ES-I3 (cell line): Measurements from ENCODE around the gene TRIM62.

Experiments used
- H3K36me3 ChIP-seq: 2 replicates; pipeline ENCODE4 v1.6.1; 2013; ENCODE audit warnings: mild to moderate bottlenecking, low read length, control low read depth, moderate library complexity; ENCODE audit not compliant: insufficient read depth
- H3K4me1 ChIP-seq: 2 replicates; pipeline ENCODE4 v1.6.1; 2013; ENCODE audit warnings: mild to moderate bottlenecking, control low read depth, low read length; ENCODE audit not compliant: insufficient read depth
- H3K9ac ChIP-seq: 2 replicates; pipeline ENCODE4 v1.6.1; 2013; ENCODE audit warnings: low read depth, mild to moderate bottlenecking, low read length, moderate library complexity
- H3K9me3 ChIP-seq: 2 replicates; pipeline ENCODE4 v1.6.1; 2013; ENCODE audit warnings: mild to moderate bottlenecking, low read length, moderate library complexity; ENCODE audit not compliant: control insufficient read depth, insufficient read depth

TRIM62 gene

GRCh38 chr1:33181921-33182341 lies at the start of gene TRIM62:
TSS of gene TRIM62 (minus strand) at chr1:33182043. CDS start at chr1:33181432, 611 bp downstream.
- no peaks in the 10 kb centered on the region for H3K9me3 ChIP-seq
- H3K36me3 ChIP-seq: no peaks in the 10 kb centered on the region
- H3K4me1 ChIP-seq: peaks cover 10% of the 10 kb centered on the region
- peak within 1 kb of the TSS; percentile 65; the same call in 1 of the 2 replicates for H3K9ac ChIP-seq

- Histone ChIP-seq H3K36me3 (no peaks in the 10 kb centered on the region), H3K9ac (no peak overlapping the region), H3K9me3 (no peaks in the 10 kb centered on the region), H3K4me1 (peaks cover 11% of the 10 kb centered on the region)
Observed at GRCh38 chr1:33231166-33231565, 49.3 kb upstream of the TRIM62 start.

- no peaks in the 10 kb centered on the region for H3K9me3 ChIP-seq
- H3K9ac ChIP-seq: no peak overlapping the region
- H3K4me1 ChIP-seq: peaks cover 2% of the 10 kb centered on the region; the same call in 1 of the 2 replicates
- no peaks in the 10 kb centered on the region for H3K36me3 ChIP-seq
Observed at GRCh38 chr1:33228935-33229487, 47.2 kb upstream of the TRIM62 start.

GRCh38 chr1:33225586-33225985 lies 43.7 kb upstream of the TRIM62 start:
- H3K9ac ChIP-seq: no peak overlapping the region
- H3K9me3 ChIP-seq: no peaks in the 10 kb centered on the region
- peaks cover 2% of the 10 kb centered on the region; the same call in 1 of the 2 replicates for H3K4me1 ChIP-seq
- no peaks in the 10 kb centered on the region for H3K36me3 ChIP-seq

- Histone ChIP-seq H3K4me1 (peaks cover 14% of the 10 kb centered on the region; the same call in 1 of the 2 replicates), H3K9ac (no peak overlapping the region), H3K36me3 (no peaks in the 10 kb centered on the region), H3K9me3 (no peaks in the 10 kb centered on the region)
Observed at GRCh38 chr1:33224166-33224707, 42.4 kb upstream of the TRIM62 start.

GRCh38 chr1:33222381-33222780 lies 40.5 kb upstream of the TRIM62 start:
- Histone ChIP-seq H3K36me3 (no peaks in the 10 kb centered on the region), H3K9ac (no peak overlapping the region), H3K4me1 (peaks cover 14% of the 10 kb centered on the region; the same call in 1 of the 2 replicates)

GRCh38 chr1:33221385-33221758 lies 39.5 kb upstream of the TRIM62 start:
- Histone ChIP-seq H3K36me3 (no peaks in the 10 kb centered on the region), H3K4me1 (peaks cover 14% of the 10 kb centered on the region; the same call in 1 of the 2 replicates), H3K9ac (no peak overlapping the region), H3K9me3 (no peaks in the 10 kb centered on the region)

More at GRCh38 chr1:33222381-33222780, 40.5 kb upstream of the TRIM62 start:
- H3K9me3 ChIP-seq: no peaks in the 10 kb centered on the region

- H3K9ac ChIP-seq: no peak overlapping the region
- peaks cover 14% of the 10 kb centered on the region; the same call in 1 of the 2 replicates for H3K4me1 ChIP-seq
- H3K9me3 ChIP-seq: no peaks in the 10 kb centered on the region
- H3K36me3 ChIP-seq: no peaks in the 10 kb centered on the region
Observed at GRCh38 chr1:33220676-33221384, 39.0 kb upstream of the TRIM62 start.

GRCh38 chr1:33219886-33220661 lies 38.2 kb upstream of the TRIM62 start:
- no peak overlapping the region for H3K9ac ChIP-seq
- no peaks in the 10 kb centered on the region for H3K36me3 ChIP-seq
- no peaks in the 10 kb centered on the region for H3K9me3 ChIP-seq
- peaks cover 14% of the 10 kb centered on the region; the same call in 1 of the 2 replicates for H3K4me1 ChIP-seq

- Histone ChIP-seq H3K4me1 (no peaks in the 10 kb centered on the region), H3K36me3 (no peaks in the 10 kb centered on the region), H3K9ac (no peak overlapping the region), H3K9me3 (no peaks in the 10 kb centered on the region)
Observed at GRCh38 chr1:33211972-33212371, 30.1 kb upstream of the TRIM62 start.

GRCh38 chr1:33206340-33206739 lies 24.5 kb upstream of the TRIM62 start:
- Histone ChIP-seq H3K9me3 (no peaks in the 10 kb centered on the region), H3K9ac (no peak overlapping the region), H3K36me3 (no peaks in the 10 kb centered on the region), H3K4me1 (no peaks in the 10 kb centered on the region)

- H3K9me3 ChIP-seq: no peaks in the 10 kb centered on the region
- H3K36me3 ChIP-seq: no peaks in the 10 kb centered on the region
Observed at GRCh38 chr1:33195556-33195955, 13.7 kb upstream of the TRIM62 start.

GRCh38 chr1:33191731-33192275 lies 10.0 kb upstream of the TRIM62 start:
- no peaks in the 10 kb centered on the region for H3K36me3 ChIP-seq

More at GRCh38 chr1:33195556-33195955, 13.7 kb upstream of the TRIM62 start:
- H3K4me1 ChIP-seq: no peaks in the 10 kb centered on the region
- no peak overlapping the region for H3K9ac ChIP-seq

GRCh38 chr1:33190701-33191100 lies 8.9 kb upstream of the TRIM62 start:
- no peak overlapping the region for H3K9ac ChIP-seq

More at GRCh38 chr1:33191731-33192275, 10.0 kb upstream of the TRIM62 start:
- H3K9ac ChIP-seq: no peak overlapping the region
- H3K9me3 ChIP-seq: no peaks in the 10 kb centered on the region
- no peaks in the 10 kb centered on the region for H3K4me1 ChIP-seq

More at GRCh38 chr1:33190701-33191100, 8.9 kb upstream of the TRIM62 start:
- Histone ChIP-seq H3K9me3 (no peaks in the 10 kb centered on the region), H3K36me3 (no peaks in the 10 kb centered on the region), H3K4me1 (no peaks in the 10 kb centered on the region)
